Measurements from ENCODE around the gene TBC1D3B. TPM values are rescaled to one million over a fixed set of nuclear protein-coding genes. Genes with fewer than 3 reads are reported as not detected.
"Not testable (repeated sequence)": the region's sequence is repeated elsewhere in the genome, so short reads cannot be mapped to it uniquely, and the experiment has no call there.

TBC1D3B gene
- total RNA-seq, 1 experiment from 2014 or later = 1.4 TPM

GRCh38 chr17:36209575-36209974 is 33.1 kb upstream of the TBC1D3B start:
- H3K4me1 ChIP-seq (ENCODE audit: insufficient read depth, low read length) = no peaks in the 10 kb centered on the region
- H3K36me3 ChIP-seq (ENCODE audit: low read depth, low read length) = no peaks in the 10 kb centered on the region
- no peak overlapping the region for H3K4me2 ChIP-seq (ENCODE audit: low read length)
- TF ChIP-seq EZH2 (IDR thresholded peaks at IDR 0.05; ENCODE audit: low read length, unreplicated experiment) (no peak), EZH2phosphoT487 (IDR thresholded peaks at IDR 0.05; ENCODE audit: borderline replicate concordance, low read length) (no peak), CTCF (conservative IDR thresholded peaks at IDR 0.05; ENCODE audit: low read depth, low read length) (no peak)
- peaks cover 6% of the 10 kb centered on the region; the same call in 1 of the 2 replicates for H3K27me3 ChIP-seq (ENCODE audit: low read length)
- H3K9me2 ChIP-seq (replicated peaks; ENCODE audit: low read length) = no peaks in the 10 kb centered on the region
- no peak overlapping the region for H3K9ac ChIP-seq (ENCODE audit: low read length)
- no peak for ATAC-seq
- H3K79me2 ChIP-seq (ENCODE audit: low read length) = no peaks in the 10 kb centered on the region
- H3K9me3 ChIP-seq (ENCODE audit: low read length) = no peaks in the 10 kb centered on the region
- H3K4me3 ChIP-seq (ENCODE audit: low read length) = no peak overlapping the region
- DNase-seq = no peak
- ChIA-PET CTCF (no interaction called here), POLR2A (ENCODE audit: unreplicated experiment) (no interaction called here)
- no TSS peak for BruUV-seq (replicated peaks)
- no peaks in the 10 kb centered on the region for H3F3A ChIP-seq (ENCODE audit: low read length, unreplicated experiment)
- H4K20me1 ChIP-seq (ENCODE audit: low read length) = no peaks in the 10 kb centered on the region
- no peak overlapping the region for H2AFZ ChIP-seq (ENCODE audit: low read length)
- intact Hi-C loops (cut with micrococcal nuclease) = no loop called here
- H3K27ac ChIP-seq (ENCODE audit: low read length) = no peak overlapping the region

DNA sequence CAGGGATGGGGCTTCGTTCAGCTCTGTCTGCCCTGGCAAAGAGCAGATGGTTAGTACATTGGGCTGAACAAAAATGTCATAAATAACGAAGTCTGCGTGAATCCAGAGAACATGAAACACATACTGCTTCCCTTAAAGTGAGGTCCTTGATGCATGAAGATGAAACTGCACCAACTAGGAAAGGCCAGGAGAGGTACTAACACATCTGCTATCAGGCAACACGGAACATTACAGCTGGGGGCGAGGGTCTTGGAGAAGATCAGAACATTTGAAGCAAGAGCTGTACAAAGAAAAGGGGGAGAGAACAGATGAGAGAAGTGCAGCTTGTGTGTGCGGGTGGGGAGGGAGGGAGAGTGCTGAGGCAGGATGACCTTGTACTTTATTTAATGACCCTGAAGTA is 30.9 kb upstream of the TBC1D3B start:
- BruUV-seq (replicated peaks); CTCF ChIA-PET; H3K4me1 ChIP-seq (ENCODE audit: insufficient read depth, low read length); H3K9ac ChIP-seq (ENCODE audit: low read length); H3K9me3 ChIP-seq (ENCODE audit: low read length); DNase-seq; POLR2A ChIA-PET (ENCODE audit: unreplicated experiment); H4K20me1 ChIP-seq (ENCODE audit: low read length); H3K4me2 ChIP-seq (ENCODE audit: low read length); H3K27me3 ChIP-seq (ENCODE audit: low read length); intact Hi-C loops (cut with micrococcal nuclease); H3K27ac ChIP-seq (ENCODE audit: low read length); H3F3A ChIP-seq (ENCODE audit: low read length, unreplicated experiment); H3K4me3 ChIP-seq (ENCODE audit: low read length); H2AFZ ChIP-seq (ENCODE audit: low read length); H3K36me3 ChIP-seq (ENCODE audit: low read depth, low read length); ATAC-seq; H3K79me2 ChIP-seq (ENCODE audit: low read length); H3K9me2 ChIP-seq (replicated peaks; ENCODE audit: low read length): not testable (repeated sequence)

DNA sequence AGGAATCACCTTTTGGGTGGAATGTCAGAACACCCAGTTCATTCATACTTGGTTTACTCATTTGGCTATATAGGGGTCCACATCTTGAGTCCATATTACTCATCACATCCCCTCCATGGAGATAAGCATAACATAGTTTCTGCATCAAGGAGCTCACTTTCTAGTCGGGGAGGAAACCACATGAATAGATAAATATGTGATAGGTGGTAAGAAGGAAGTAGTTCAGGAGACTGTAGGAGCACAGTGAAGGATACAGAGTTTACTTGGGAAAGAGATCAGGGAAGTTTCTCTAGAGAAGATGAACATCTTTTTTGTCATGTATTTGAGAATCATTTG is 30.0 kb upstream of the TBC1D3B start:
- DNase-seq; POLR2A ChIA-PET (ENCODE audit: unreplicated experiment); H4K20me1 ChIP-seq (ENCODE audit: low read length); intact Hi-C loops (cut with micrococcal nuclease); BruUV-seq (replicated peaks); CTCF ChIA-PET; H3K4me1 ChIP-seq (ENCODE audit: insufficient read depth, low read length); H2AFZ ChIP-seq (ENCODE audit: low read length); H3K27me3 ChIP-seq (ENCODE audit: low read length); H3K9me3 ChIP-seq (ENCODE audit: low read length); H3K9me2 ChIP-seq (replicated peaks; ENCODE audit: low read length); H3K4me2 ChIP-seq (ENCODE audit: low read length); H3K9ac ChIP-seq (ENCODE audit: low read length); H3F3A ChIP-seq (ENCODE audit: low read length, unreplicated experiment); H3K79me2 ChIP-seq (ENCODE audit: low read length); H3K4me3 ChIP-seq (ENCODE audit: low read length); H3K27ac ChIP-seq (ENCODE audit: low read length); ATAC-seq; H3K36me3 ChIP-seq (ENCODE audit: low read depth, low read length): not testable (repeated sequence)

DNA sequence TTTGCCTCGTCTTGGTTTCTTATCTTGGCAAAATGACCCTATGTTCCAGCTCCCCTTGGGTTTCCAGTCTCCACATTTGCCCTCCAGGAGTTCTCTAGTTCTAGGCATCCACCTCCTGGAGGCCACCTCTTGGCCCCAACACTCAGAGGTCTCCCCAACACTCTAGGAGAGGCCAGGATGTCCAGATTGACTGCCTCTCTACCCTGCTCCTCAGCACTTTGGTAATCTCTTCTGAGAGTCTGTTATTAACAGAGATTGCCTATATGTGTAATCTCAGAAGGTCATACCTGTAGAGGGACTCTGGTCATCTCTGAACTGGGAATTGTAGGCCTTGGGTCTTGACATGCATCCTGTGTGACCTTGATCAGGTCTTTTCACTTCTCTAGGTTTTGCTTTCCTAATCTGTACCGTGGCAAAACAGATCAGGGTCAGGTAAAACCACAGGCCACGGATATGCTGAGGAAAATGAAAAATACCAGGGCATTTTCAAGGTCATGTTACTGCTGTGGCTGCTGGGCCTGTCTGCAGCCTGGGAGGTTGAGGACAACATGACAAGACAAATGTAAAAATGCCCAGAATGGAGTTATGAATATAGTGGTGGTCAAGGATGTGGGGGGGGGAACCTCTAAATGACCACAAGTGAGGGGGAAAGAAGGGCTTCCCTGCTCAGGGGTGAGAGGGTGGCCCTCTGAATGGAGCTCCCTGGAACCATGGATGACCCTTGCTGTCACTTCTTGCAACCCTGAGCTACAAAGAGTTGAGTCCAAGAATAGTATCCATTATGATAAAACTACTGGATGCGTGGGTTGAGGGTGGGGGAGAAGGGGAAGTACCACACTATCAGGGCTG is 29.4 kb upstream of the TBC1D3B start:
- Histone ChIP-seq H3K9me2 (replicated peaks; ENCODE audit: low read length) (no peaks in the 10 kb centered on the region), H2AFZ (ENCODE audit: low read length) (no peak overlapping the region), H3F3A (ENCODE audit: low read length, unreplicated experiment) (no peaks in the 10 kb centered on the region), H3K79me2 (ENCODE audit: low read length) (no peaks in the 10 kb centered on the region), H3K4me2 (ENCODE audit: low read length) (no peak overlapping the region), H3K4me3 (ENCODE audit: low read length) (no peak overlapping the region), H3K4me1 (ENCODE audit: insufficient read depth, low read length) (no peaks in the 10 kb centered on the region), H3K27me3 (ENCODE audit: low read length) (peaks cover 4% of the 10 kb centered on the region; the same call in 1 of the 2 replicates), H3K27ac (ENCODE audit: low read length) (no peak overlapping the region), H3K9me3 (ENCODE audit: low read length) (no peaks in the 10 kb centered on the region), H3K36me3 (ENCODE audit: low read depth, low read length) (no peaks in the 10 kb centered on the region), H4K20me1 (ENCODE audit: low read length) (no peaks in the 10 kb centered on the region), H3K9ac (ENCODE audit: low read length) (no peak overlapping the region)
- CTCF ChIA-PET = no interaction called here
- DNase-seq (no peak), ATAC-seq (no peak)
- TF ChIP-seq CTCF (conservative IDR thresholded peaks at IDR 0.05; ENCODE audit: low read depth, low read length) (no peak), EZH2phosphoT487 (IDR thresholded peaks at IDR 0.05; ENCODE audit: borderline replicate concordance, low read length) (no peak), EZH2 (IDR thresholded peaks at IDR 0.05; ENCODE audit: low read length, unreplicated experiment) (no peak)
- POLR2A ChIA-PET (ENCODE audit: unreplicated experiment) = no interaction called here
- intact Hi-C loops (cut with micrococcal nuclease) = no loop called here
- BruUV-seq (replicated peaks) = no TSS peak

Measured in PC-3 (cell line).